Testis (tissue), 3 donors: ENCODE measurements around the gene PSD2. TPM values are rescaled to one million over a fixed set of nuclear protein-coding genes. Genes with fewer than 3 reads are reported as not detected.
A peak's percentile ranks its signal among the peaks of the same experiment; 100 is the strongest.

Experiments used
- DNase-seq: peaks from one replicate; pipeline ENCODE4 v3.0.0-alpha.2; 2019
- H3K27ac ChIP-seq, 2 donors: fragments of 200-600 bp; sonication (generic); one replicate each; pipeline ENCODE4 v1.5.1; 2019
- H3K27me3 ChIP-seq: fragments of 200-600 bp; sonication (generic); one replicate; pipeline ENCODE4 v1.5.1; 2019
- H3K36me3 ChIP-seq: fragments of 200-600 bp; sonication (generic); one replicate; pipeline ENCODE4 v1.5.1; 2017; ENCODE audit warnings: low read depth; ENCODE audit errors: missing control alignments
- H3K4me1 ChIP-seq: fragments of 200-600 bp; sonication (generic); one replicate; pipeline ENCODE4 v1.5.1; 2019
- H3K4me3 ChIP-seq, 2 donors: fragments of 200-600 bp; sonication (generic); one replicate each; pipeline ENCODE4 v1.5.1; 2017 to 2019
- H3K9me3 ChIP-seq: fragments of 200-600 bp; sonication (generic); one replicate; pipeline ENCODE4 v1.5.1; 2017
- CTCF ChIP-seq, 3 experiments: fragments of 450-650 bp in 2 of 3; fragments of 200-600 bp in 1 of 3; sonication (generic) in 1 of 3; IDR thresholded peaks; one replicate each; pipeline ENCODE4 v1.5.1; 2016 to 2019; ENCODE audit warnings: antibody characterized with exemption in 3 of 3, mild to moderate bottlenecking in 2 of 3, moderate library complexity in 1 of 3
- POLR2A ChIP-seq: fragments of 450-650 bp; IDR thresholded peaks from one replicate; pipeline ENCODE4 v1.6.1; 2017; ENCODE audit warnings: antibody characterized with exemption, mild to moderate bottlenecking, moderate library complexity
- WGBS, 2 donors: methylation state at CpG; one replicate each; pipeline ENCODE4 v1.1.5; 2018; 5-methylcytosine and 5-hydroxymethylcytosine counted together
- intact Hi-C: fragments of 100-400 bp; cut with DNase I; formaldehyde crosslinking; loops from one replicate; pipeline ENCODE4 v1.15.1; 2023; ENCODE audit warnings: low total_unique reads
- polyA plus RNA-seq: library from polyadenylated mRNA; stranded (reverse); fragments of 350-450 nt; fragmentation: Illumina TruSeq; extraction: RNeasy Lipid Tissue Mini Kit (QIAGEN cat#74804); gene quantifications from one replicate; pipeline ENCODE4 v1.2.3, GENCODE V29; 2014; ENCODE audit warnings: low read depth, low replicate concordance; ENCODE audit not compliant: insufficient read depth
- total RNA-seq, 2 donors: library from RNA; depleted of rRNA; stranded (reverse); fragments of >200 nt; gene quantifications; one replicate each; pipeline ENCODE4 v1.2.3, GENCODE V29; 2016

The PSD2 gene
- total and polyA plus RNA-seq, 3 donors from 2014 or later = 1.6 to 2.0 (median 1.9) TPM

- Histone ChIP-seq H3K4me3 (no peak overlapping the region), H3K4me1 (no peaks in the 10 kb centered on the region), H3K36me3 (no peaks in the 10 kb centered on the region), H3K27me3 (no peaks in the 10 kb centered on the region), H3K27ac (no peak overlapping the region), H3K9me3 (no peaks in the 10 kb centered on the region)
- intact Hi-C loops = no loop called here
- TF ChIP-seq CTCF (IDR thresholded peaks at IDR 0.05) (no peak), POLR2A (no peak)
- no peak for DNase-seq
- WGBS, 2 donors = 86 to 89% methylated on average over 8 of the region's 8 CpGs
These were observed 44.3 kb downstream of the PSD2 start for GRCh38 chr5:139839918-139840317.

GRCh38 chr5:139841549-139841948, 45.9 kb downstream of the PSD2 start:
- no peak for TF ChIP-seq POLR2A
- TF ChIP-seq CTCF (IDR thresholded peaks at IDR 0.05) = no peak
- Histone ChIP-seq H3K27ac (no peak overlapping the region), H3K36me3 (no peaks in the 10 kb centered on the region), H3K27me3 (no peaks in the 10 kb centered on the region), H3K4me1 (peaks cover 3% of the 10 kb centered on the region), H3K4me3 (no peak overlapping the region), H3K9me3 (no peaks in the 10 kb centered on the region)
- WGBS, 2 donors = 81 to 86% methylated on average over 4 of the region's 4 CpGs
- no peak for DNase-seq
- intact Hi-C loops = no loop called here

GRCh38 chr5:139842321-139842720, 46.7 kb downstream of the PSD2 start:
- 90 to 93% methylated on average over 3 to 7 of the region's 7 CpGs for WGBS, 2 donors

GRCh38 chr5:139843991-139844390, 48.4 kb downstream of the PSD2 start:
- TF ChIP-seq CTCF (IDR thresholded peaks at IDR 0.05) (no peak), POLR2A (no peak)
- no peak for DNase-seq
- WGBS, 2 donors = 46 to 49% methylated on average over 5 of the region's 5 CpGs
- Histone ChIP-seq H3K9me3 (no peaks in the 10 kb centered on the region), H3K27ac (no peak overlapping the region), H3K4me3 (no peak overlapping the region), H3K27me3 (no peaks in the 10 kb centered on the region), H3K36me3 (no peaks in the 10 kb centered on the region), H3K4me1 (peaks cover 7% of the 10 kb centered on the region)
- intact Hi-C loops = no loop called here

More at GRCh38 chr5:139842321-139842720, 46.7 kb downstream of the PSD2 start:
- TF ChIP-seq POLR2A (no peak), CTCF (IDR thresholded peaks at IDR 0.05) (no peak)
- H3K4me1 ChIP-seq = peaks cover 7% of the 10 kb centered on the region
- no peak for DNase-seq
- H3K9me3 ChIP-seq = no peaks in the 10 kb centered on the region
- H3K27ac ChIP-seq = no peak overlapping the region
- H3K36me3 ChIP-seq = no peaks in the 10 kb centered on the region
- no peak overlapping the region for H3K4me3 ChIP-seq
- intact Hi-C loops = no loop called here
- no peaks in the 10 kb centered on the region for H3K27me3 ChIP-seq

GRCh38 chr5:139844472-139845145, 49.0 kb downstream of the PSD2 start:
- H3K4me1 ChIP-seq = peaks cover 7% of the 10 kb centered on the region
- H3K9me3 ChIP-seq = no peaks in the 10 kb centered on the region
- intact Hi-C loops = no loop called here
- no peak overlapping the region for H3K4me3 ChIP-seq
- H3K27me3 ChIP-seq = no peaks in the 10 kb centered on the region
- TF ChIP-seq CTCF (IDR thresholded peaks at IDR 0.05) (peak; percentile 46 to 64 (median 59)), POLR2A (no peak)
- peak; percentile 80 for DNase-seq
- H3K36me3 ChIP-seq = no peaks in the 10 kb centered on the region
- H3K27ac ChIP-seq = no peak overlapping the region
- WGBS, 2 donors = 52 to 59% methylated on average over 18 of the region's 18 CpGs
